GM19468 (cell line): Measurements from ENCODE around the gene SERPINA3.
"Not testable (repeated sequence)": the region's sequence is repeated elsewhere in the genome, so short reads cannot be mapped to it uniquely, and the experiment has no call there.

ENCODE experiments used
- ATAC-seq: cut with Tn5 transposase; IDR thresholded peaks from one replicate; pipeline ENCODE4 v1.9.1; 2021; ENCODE audit warnings: mild to moderate bottlenecking, moderate library complexity, moderate number of reproducible peaks; ENCODE audit not compliant: unreplicated experiment; ENCODE audit errors: extremely low read depth

SERPINA3 gene

GRCh38 chr14:94630396-94630795, 18.2 kb downstream of the SERPINA3 start:
- ATAC-seq: no peak

- no peak for ATAC-seq
These were observed 18.9 kb downstream of the SERPINA3 start for GRCh38 chr14:94631050-94631449.

DNA sequence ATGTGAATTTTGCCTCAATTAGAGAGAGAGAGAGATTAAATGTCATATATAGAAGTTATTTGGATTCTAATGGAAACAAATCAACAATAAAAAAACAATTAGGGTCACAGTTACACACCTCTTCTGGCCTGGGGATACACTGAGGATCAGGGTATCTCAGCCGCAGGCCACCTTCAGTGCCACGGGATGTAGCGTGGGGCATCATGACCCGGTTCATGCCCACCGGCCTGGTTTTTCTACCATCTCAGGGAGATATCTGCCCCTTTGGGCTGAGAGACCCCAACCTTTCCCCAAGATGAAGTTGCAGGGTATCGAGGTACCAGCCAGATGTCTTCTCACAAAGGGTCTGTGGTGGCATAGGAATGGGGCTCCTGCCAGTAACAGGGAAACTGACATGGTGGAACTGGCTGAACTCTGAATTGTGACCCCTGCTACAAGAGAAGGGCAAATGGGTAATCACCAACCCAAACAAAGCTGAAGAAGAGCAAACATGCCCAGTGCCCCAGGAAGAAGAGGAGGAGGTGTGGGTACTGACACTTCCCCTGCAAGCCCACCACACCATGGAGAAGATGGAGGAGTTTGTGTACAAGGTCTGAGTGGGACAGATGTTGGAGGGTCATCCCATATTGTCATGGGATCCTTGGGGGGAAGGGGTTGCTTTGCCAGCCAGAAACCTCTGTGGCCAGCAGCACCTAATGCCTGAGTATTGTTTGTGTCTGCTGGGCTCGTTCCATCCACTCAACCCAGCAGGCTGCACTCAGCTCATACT, 19.5 kb downstream of the SERPINA3 start:
- ATAC-seq: no peak

DNA sequence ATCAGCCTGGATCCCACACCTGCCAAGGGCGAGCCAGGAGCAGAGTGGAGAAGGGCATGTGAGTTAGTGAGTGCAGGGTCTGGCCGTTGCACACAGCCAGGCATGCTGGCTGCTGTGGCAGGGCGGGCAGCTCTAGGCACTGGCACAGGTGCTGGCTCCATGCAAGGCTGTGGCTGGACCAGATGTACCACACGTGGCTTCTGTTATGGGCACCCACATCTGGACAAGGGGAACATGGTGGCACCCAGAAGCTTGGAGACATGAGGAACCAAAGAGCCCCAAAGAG, 20.1 kb downstream of the SERPINA3 start:
- no peak for ATAC-seq

GRCh38 chr14:94633121-94633520, 20.9 kb downstream of the SERPINA3 start:
- no peak for ATAC-seq

DNA sequence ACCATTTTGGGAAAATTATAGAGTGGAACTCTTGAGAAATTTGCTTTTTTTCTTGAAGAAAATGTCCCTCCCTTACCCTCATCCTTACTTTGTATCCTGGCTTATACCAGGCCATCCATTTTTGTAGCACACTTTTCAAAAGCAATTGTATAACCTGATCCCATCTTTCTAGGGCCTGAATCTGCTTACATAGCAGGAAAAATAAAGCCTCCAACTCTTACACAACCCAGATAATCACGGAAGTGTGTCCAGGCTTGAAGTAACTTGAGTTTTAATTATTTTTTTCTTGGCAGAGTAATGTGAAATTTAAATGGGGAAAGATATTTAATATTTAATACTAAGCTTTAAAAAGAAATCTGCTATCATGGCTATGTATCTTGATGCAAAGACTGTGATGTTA, 23.0 kb downstream of the SERPINA3 start:
- ATAC-seq: no peak

GRCh38 chr14:94636744-94637412, 24.7 kb downstream of the SERPINA3 start:
- ATAC-seq: no peak

DNA sequence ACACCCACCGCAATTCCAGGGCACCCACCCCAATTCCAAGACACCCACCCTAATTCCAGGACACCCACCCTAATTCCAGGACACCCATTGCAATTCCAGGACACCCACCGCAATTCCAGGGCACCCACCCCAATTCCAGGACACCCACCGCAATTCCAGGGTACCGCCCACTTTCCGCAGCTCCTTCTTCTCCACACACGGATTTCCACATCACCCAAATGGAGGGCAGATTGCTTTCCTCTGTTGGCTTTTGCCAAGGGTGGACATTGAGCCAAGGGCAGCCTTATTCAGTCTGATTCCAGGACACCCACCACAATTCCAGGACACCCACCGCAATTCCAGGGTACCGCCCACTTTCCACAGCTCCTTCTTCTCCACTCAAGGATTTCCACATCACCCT, 25.6 kb downstream of the SERPINA3 start:
- ATAC-seq: not testable (repeated sequence)

GRCh38 chr14:94638339-94638738, 26.1 kb downstream of the SERPINA3 start:
- ATAC-seq: no peak

- ATAC-seq: no peak
These were observed 27.0 kb downstream of the SERPINA3 start for GRCh38 chr14:94638961-94639817.

DNA sequence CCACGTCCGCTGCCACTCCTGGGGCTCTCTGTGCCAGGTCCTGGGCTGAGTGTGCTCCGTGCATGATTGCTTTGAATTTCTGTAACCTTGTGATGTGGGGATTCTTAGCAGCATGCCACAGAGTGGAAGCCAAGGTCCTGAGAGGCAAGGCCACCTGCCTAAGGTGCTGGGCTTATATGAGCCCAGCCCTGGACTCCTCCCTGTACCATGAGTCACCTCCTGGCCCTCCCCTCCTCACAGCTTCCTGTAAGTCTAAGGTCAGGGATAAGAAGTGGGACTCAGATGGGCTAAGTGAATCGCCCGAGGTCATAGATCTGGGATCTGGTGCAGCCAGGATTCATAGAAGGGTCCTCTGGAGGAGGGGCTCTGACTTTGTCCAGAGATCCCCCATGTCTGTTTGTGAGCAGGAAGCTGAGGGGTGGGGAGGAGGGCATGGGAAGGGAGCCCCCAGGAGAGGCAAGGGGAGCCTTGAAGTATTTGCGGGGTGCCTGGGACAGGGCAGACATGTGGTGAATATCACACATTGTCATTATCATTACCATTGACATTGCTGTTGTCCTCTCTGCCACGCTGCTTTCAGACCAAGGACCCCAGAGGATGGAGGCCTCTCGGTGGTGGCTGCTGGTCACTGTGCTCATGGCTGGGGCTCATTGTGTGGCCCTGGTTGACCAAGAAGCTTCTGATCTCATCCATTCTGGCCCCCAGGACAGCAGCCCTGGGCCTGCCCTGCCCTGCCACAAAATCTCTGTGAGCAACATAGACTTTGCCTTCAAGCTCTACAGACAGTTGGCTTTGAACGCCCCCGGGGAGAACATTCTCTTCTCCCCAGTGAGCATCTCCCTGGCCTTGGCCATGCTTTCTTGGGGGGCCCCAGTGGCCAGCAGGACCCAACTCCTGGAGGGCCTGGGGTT, 28.8 kb downstream of the SERPINA3 start:
- no peak for ATAC-seq

GRCh38 chr14:94641632-94641955, 29.4 kb downstream of the SERPINA3 start:
- ATAC-seq: no peak

DNA sequence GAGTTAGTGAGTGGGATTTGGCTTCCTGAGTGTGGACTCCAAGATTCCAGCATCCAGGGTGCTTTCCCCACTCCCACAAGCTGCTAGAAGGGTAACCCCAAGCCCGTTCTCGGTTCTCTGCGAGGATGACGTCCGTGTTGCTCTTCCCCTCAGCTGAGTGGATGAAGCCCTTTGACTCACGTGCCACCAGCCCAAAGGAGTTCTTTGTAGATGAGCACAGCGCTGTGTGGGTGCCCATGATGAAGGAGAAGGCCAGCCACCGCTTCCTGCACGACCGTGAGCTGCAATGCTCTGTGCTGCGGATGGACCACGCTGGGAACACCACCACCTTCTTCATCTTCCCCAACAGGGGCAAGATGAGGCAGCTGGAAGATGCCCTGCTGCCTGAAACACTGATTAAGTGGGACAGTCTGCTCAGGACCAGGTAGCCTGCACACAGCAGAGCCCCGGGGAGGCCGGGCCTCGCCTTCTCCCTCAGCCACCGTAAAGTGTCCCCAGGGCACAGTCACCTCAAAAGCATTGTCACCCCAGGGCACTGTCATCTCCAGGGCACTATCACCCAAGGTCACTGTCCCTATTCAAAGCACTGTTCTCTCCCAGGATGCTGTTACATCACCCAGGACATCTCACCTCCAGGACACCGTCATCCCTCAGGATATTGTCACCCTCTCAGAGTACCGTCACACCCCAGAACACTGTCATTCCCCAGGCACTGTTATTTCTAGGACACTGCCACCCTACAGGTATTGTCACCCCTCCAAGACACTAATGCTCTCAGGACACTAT, 31.3 kb downstream of the SERPINA3 start:
- ATAC-seq: no peak

- no peak for ATAC-seq
These were observed 31.9 kb downstream of the SERPINA3 start for GRCh38 chr14:94644102-94644535.

- ATAC-seq: no peak
These were observed 33.9 kb downstream of the SERPINA3 start for GRCh38 chr14:94646066-94646465.

- no peak for ATAC-seq
These were observed 34.3 kb downstream of the SERPINA3 start for GRCh38 chr14:94646481-94646880.

DNA sequence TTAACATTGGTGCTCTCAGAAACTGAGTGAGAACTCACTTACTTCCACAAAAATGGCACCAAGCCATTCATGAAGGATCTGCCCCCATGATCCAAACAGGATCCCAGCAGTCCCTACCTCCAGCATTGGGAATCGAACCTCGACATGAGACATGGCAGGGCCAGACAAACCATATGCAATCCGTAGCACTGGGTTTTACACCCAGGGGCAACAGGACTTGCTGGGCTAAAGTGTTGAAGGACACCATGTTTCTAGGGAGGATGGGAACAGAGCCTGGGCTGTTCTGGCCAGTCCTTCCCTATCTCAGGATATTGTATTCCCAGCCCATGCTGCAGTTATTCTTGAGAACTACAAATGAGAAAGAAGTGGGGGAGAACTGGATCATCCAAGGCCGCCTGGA, 36.6 kb downstream of the SERPINA3 start:
- no peak for ATAC-seq

- ATAC-seq: no peak
These were observed 37.6 kb downstream of the SERPINA3 start for GRCh38 chr14:94649543-94650443.

DNA sequence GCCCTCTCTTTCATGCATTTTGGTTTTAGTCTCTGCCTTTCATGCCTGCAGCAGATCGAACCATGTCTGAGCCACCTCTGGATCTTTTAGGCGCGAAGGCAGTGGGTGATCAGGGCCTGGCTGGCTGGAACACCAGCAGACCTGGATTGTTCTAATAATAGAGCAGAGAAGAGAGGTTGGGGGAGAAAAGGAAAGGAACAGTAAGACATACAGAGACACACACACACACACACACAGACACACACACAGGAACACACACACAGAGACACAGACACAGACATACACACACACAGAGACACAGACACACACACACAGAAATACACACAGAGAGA, 38.2 kb downstream of the SERPINA3 start:
- ATAC-seq: no peak
